A172 (cell line): Measurements from ENCODE around the gene AHRR. TPM values are rescaled to one million over a fixed set of nuclear protein-coding genes. Genes with fewer than 3 reads are reported as not detected.

Experiments
- DNase-seq: peaks from one replicate; pipeline ENCODE4 v3.0.0-alpha.2; 2015; ENCODE audit warnings: low spot score
- total RNA-seq: library from RNA; depleted of rRNA; stranded (reverse); fragments of >200 nt; shearing (Covaris generic); gene quantifications from 2 replicates; pipeline ENCODE4 v1.2.3, GENCODE V29; 2014

Gene AHRR
- total RNA-seq, 1 experiment from 2014 or later = 1.4 TPM

DNA sequence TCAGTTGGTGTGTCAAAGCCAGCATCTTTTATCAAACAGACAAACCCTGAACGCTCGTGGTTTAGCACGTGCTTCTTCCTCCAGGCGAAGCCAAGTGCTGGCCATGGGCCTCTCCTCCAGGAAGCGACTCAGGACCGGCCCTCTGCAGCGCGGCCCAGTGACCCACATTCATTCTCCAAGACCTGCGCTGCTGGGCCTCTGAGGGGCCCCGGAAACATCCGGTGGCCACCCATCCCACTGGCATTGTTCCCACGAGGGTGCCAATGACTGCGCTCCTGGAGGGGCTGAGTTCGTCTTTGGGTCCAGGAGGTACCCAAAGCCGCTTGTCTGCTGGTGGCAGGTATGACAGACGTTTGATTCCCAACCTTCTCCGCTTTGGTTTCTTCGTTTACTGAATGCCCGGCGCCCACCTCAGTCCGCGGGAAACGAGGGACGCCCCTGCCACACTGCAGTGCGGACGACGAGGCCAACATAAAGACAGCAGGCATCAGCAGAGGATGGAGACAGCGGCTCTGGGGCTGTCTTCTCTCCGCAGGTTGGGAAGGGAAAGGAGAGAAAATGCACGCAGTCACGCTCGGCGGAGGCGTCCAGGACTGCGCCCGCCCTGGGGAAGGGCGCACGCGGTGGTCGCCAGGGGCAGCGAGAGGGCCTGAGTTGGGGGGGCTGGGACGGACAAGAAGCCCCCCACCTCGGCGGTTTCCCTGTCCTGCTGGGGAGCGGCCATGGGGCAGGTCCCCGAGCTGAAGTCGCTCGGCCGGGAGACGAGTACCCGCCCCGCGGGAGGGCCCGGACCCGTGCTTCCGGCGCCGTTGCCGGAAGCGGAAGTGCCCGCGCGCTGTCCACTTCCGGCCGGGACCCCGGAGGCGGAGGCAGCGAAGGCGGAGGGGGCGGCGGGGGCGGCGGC, 121.1 kb downstream of the AHRR start, which contains the start of gene EXOC3:
TSS of gene EXOC3 (plus strand) at position 842 of the 904 bp plus-strand sequence. CDS start 3,030 bp downstream, outside the sequence.
- DNase-seq = peak; percentile 41

DNA sequence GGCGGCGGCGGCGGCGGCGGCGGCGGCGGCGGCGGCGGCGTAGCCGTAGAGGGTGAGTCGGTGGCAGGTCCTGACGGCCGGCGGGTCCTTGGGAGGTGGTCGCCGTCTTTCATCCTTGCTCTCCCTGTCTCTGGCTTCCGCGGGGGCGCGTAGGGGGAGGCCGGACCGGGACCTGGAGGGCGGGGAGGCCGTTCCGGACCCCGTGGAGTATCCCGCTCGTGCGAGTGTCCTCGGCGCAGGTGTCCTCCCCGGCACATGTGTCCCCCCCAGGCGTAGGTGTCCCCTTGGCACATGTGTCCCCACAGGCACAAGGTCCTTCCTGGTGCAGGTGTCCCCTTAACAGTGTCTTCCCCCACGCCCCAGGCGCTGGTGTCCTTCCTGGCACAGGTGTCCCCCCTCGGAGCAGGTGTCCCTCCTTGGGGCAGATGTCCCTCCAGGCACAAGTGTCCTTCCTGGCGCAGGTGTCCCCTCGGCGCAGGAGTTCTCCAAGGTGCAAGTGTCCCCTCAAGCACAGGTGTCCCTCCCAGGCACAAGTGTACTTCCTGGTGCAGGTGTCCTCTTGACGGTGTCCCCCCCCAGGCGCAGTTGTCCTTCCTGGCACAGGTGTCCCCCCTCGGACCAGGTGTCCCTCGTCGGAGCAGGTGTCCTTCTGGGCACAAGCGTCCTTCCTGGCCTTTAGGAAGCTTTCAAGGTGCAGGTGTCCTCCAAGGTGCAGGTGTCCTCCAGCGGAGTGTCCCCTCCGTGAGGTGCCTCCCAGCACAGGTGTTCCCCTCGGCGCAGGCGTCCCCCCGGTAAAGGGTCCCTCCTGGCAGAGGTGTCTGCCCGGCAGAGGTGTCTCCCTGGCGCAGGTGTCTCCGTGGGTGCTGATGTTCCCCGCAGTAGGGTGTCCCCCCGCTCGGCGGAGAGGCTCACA, 122.0 kb downstream of the AHRR start:
- no peak for DNase-seq

DNA sequence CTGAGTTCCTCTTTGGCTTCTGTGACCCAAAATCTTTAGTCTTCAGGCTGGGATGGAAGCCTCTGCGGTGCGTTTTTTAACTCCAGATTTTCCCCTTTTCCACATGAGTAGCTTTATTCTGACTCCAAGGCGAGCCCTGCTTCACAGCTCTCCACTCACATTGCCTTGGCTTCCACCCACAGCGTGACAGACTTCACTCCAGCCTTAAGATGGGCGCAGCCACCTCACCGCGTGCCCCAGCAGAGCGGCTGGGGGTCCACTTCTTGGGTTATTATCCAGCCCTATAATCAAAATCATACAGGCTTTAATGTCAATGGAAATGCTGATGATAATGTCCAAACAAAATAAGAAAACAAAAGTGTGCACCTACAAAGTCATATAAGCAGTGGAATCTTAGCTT, 122.7 kb downstream of the AHRR start:
- no peak for DNase-seq

DNA sequence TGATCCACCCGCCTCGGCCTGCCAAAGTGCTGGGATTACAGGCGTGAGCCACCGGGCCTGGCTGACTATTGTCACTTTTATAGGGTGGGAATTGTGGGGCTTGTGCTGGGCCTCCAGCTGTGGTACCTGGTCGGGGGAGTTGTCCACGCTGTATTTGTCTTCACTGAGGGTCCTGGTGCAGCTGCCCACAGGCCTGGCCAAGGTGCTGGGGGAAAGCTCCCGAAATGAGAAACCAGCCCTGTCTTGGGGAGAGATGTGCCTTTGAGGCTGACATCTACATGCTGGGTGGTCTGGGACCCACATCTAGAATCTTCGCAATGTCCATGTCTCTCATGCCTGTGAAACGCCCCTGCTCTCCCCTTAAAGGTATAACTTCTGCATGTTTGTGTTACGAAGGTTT, 124.1 kb downstream of the AHRR start:
- no peak for DNase-seq

DNA sequence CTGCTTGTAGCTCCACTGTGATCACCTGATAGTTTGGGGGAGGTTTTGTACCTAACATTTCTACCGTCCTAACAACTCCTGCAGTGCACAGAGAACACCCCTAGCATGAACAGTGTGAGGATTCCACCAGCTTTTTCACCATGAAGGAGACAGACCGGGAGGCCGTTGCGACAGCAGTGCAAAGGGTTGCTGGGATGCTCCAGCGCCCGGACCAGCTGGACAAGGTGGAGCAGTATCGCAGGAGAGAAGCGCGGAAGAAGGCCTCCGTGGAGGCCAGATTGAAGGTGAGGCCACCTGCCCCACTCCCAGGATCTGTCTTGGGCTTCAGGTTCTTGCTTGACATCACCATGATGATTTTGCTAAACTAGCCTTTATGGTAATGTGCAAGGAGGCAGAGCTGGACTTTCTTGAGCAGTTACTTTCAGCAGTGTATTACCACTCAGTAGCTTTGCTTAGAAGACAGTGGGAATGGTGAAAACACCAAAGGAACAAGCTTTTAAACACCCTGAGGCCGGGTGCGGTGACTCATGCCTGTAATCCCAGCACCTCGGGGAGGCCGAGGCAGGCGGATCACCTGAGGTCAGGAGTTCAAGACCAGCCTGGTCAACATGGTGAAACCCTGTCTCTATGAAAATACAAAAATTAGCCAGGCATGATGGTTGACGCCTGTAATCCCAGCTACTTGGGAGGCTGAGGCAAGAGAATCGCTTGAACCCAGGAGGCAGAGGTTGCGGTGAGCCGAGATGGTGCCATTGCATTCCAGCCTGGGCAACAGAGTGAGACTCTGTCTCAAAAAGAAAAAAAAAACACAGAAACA, 124.8 kb downstream of the AHRR start:
- no peak for DNase-seq

- DNase-seq = peak; percentile 48
These were observed 125.4 kb downstream of the AHRR start for GRCh38 chr5:446883-447263.

GRCh38 chr5:447501-447900, 126.0 kb downstream of the AHRR start:
- DNase-seq = no peak

DNA sequence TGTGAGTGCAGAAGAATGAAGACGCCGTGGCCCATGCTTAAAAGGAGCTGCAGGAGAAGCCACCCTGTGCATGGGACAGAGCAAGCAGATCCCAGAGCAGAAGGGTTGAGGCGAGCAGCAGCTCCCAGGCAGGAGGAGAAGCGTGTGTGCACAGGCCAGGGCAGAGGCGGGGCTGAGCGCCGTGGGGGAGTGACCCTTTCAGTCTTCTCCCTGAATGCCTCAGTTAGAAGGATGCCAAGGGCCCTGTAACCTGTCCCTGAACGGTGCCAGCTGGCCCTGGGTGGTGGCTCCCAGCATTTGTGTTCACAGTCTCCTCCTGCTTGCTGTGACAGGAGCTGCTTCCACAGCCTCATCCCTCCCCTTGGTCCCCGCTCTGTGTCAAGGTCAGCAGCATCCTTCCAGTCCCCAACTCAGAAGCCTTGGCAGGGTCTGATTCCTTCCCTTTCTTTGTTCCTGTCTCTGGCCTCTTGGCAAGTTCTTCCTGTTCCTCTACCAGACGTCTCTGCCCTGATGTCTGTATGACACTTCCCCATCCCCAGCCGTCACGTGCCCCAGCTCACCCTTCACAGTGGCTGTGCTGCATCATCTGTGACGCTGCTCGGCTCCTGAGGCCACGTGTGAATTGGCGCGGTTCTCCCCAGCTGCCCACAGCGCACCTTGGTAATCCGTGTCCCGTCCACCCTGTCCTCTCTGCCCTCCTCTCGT, 126.7 kb downstream of the AHRR start:
- no peak for DNase-seq

DNA sequence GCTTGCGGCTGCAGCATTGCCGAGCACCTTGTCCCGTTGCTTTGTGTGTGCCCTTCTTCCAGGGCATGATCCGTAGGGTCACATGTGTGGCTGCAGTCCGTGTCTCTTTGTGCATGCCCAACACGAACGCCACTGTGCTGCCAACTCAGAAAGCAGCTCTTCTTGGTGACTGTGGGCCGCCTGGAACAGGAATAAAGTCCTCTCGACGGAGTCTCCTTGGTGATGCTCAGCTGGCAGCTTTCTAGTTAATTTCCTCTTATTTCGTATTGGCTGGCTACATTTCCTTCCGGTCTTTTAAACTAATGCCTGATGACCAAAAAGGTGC, 127.2 kb downstream of the AHRR start:
- no peak for DNase-seq

GRCh38 chr5:449151-449550, 127.6 kb downstream of the AHRR start:
- no peak for DNase-seq

DNA sequence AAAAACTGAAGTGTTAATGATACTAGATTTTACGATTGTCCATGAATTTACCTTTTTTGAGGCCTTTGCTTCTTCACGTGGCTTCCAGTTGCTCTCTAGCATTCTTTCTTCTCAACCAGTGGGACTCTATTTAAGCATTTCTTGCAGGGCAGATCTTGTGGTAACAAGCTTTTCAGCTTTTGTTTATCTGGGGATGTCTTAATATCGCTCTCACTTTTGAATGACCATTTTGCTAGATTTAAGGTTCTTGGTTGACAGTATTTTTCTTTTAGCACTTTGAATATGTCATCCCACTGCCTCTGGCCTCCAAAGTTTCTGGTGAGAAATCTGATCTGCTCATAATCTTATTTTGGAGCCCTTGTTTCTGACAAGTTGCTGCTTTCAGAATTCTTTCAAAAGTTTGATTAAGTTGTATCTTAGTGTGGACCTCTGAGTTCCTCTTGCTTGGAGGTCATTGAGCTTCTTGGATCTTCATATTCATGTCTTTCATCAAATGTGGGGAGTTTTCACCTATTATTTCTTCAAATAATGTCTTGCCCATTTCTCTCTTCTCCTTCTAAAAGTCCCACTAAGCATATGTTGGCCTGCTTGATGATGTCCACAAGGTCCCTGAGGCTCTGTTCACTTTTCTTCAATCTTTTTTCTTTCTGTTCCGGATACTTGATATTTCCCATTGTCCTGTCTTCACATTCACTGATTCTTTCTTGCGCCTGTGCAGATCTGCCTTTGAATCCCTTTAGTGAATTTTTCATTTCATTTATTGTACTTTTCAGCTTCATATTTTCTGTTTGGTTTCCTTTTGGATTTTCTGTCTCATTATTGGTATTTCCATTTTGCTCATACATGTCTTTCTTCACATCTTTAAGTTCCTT, 130.3 kb downstream of the AHRR start:
- DNase-seq = no peak

- DNase-seq = no peak
These were observed 131.6 kb downstream of the AHRR start for GRCh38 chr5:452978-453710.

- no peak for DNase-seq
These were observed 132.4 kb downstream of the AHRR start for GRCh38 chr5:453725-454481.

DNA sequence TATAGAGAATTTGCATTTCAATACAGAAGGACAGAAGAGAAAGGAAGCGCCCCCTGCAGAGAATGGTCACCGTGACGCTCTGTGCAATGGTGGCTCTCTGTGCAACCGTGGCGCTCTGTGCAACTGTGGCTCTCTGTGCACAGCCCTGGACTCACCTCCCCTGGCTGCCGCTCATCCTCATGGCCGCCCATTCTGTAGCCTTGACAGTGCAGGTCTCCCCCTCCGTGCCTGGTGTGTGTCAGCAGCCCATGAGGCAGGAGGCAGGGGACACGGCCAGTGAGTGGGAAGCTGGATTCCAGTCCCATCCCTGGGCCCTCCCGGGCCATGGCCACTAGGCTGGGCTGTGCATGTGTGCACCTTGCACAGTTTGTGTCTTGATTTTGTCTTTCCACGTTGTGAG, 133.4 kb downstream of the AHRR start:
- DNase-seq = no peak

GRCh38 chr5:455806-456205, 134.3 kb downstream of the AHRR start:
- no peak for DNase-seq

- DNase-seq = no peak
These were observed 135.1 kb downstream of the AHRR start for GRCh38 chr5:456351-457194.

DNA sequence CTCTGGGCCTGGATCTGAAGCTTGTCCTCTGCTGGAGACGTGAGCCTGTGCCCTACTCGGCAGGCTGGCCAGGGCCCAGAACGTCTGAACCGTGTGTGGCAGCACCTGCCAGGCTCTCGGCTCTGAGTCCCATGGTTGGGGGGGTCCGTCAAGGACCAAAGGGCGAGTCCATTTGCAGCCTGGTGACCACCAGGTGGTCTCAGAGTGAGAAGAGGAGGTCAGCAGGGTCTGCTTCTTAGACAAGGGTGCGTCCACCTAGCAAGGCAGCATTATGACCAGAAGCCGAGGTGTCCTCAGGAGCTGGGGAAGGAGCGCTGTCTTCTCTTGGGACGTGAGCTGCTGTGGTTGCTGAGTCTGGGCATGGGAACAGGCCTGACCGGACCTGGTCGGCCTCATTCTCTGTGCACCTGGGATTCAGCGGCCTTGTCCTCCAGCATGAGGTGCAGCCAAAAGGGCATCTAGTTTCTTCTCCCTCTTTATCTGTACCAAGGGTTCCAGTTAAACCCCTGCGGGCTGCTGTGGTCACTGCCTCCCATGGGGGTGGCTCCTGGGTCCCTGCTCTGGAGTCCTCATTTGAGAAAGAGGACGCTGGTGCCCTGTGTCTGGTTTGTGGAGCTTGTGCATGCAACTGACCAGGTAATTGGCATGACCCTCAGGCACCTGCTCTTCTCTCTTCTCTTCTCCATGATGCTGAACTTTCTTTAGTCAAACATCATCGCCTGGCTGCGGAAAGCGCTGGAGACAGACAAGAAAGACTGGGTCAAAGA, 135.9 kb downstream of the AHRR start:
- DNase-seq = no peak
